Measurements from ENCODE around the gene THAP5.
"Not testable (repeated sequence)": the region's sequence is repeated elsewhere in the genome, so short reads cannot be mapped to it uniquely, and the experiment has no call there.

THAP5 gene

GRCh38 chr7:108584211-108584610, 14.7 kb upstream of the THAP5 start:
- no peak for DNase-seq

GRCh38 chr7:108581655-108582491, 12.4 kb upstream of the THAP5 start:
- no peak for DNase-seq

- no peak for DNase-seq
Measured at GRCh38 chr7:108580298-108580697, 10.8 kb upstream of the THAP5 start.

GRCh38 chr7:108578937-108579336, 9.4 kb upstream of the THAP5 start:
- no peak for DNase-seq

GRCh38 chr7:108576116-108576515, 6.6 kb upstream of the THAP5 start:
- no peak for DNase-seq

GRCh38 chr7:108575156-108575555, 5.7 kb upstream of the THAP5 start:
- no peak for DNase-seq

GRCh38 chr7:108572480-108572879, 3.0 kb upstream of the THAP5 start:
- no peak for DNase-seq

- DNase-seq = no peak
Measured at GRCh38 chr7:108570146-108570755, 745 bp upstream of the THAP5 start.

- no peak for DNase-seq
Measured at GRCh38 chr7:108568801-108569380, 615 bp downstream of the THAP5 start.

- DNase-seq = no peak
Measured at GRCh38 chr7:108565987-108566386, 3.5 kb downstream of the THAP5 start.

GRCh38 chr7:108561047-108561619, 8.4 kb downstream of the THAP5 start:
- no peak for DNase-seq

GRCh38 chr7:108559253-108559652, 10.3 kb downstream of the THAP5 start:
- no peak for DNase-seq

GRCh38 chr7:108557617-108558016, 11.9 kb downstream of the THAP5 start:
- no peak for DNase-seq

- no peak for DNase-seq
Measured at GRCh38 chr7:108557191-108557590, 12.3 kb downstream of the THAP5 start.

GRCh38 chr7:108556665-108557064, 12.8 kb downstream of the THAP5 start:
- DNase-seq = not testable (repeated sequence)

- DNase-seq = not testable (repeated sequence)
Measured at GRCh38 chr7:108548141-108548896, 21.2 kb downstream of the THAP5 start.

- no peak for DNase-seq
Measured at GRCh38 chr7:108541478-108541877, 28.0 kb downstream of the THAP5 start.

- not testable (repeated sequence) for DNase-seq
Measured at GRCh38 chr7:108538685-108539084, 30.8 kb downstream of the THAP5 start.

- DNase-seq = not testable (repeated sequence)
Measured at GRCh38 chr7:108538236-108538635, 31.3 kb downstream of the THAP5 start.

GRCh38 chr7:108537229-108537628, 32.3 kb downstream of the THAP5 start:
- no peak for DNase-seq

- DNase-seq = no peak
Measured at GRCh38 chr7:108535744-108536143, 33.8 kb downstream of the THAP5 start.

GRCh38 chr7:108535257-108535656, 34.2 kb downstream of the THAP5 start:
- no peak for DNase-seq

GRCh38 chr7:108533712-108534111, 35.8 kb downstream of the THAP5 start:
- no peak for DNase-seq

Data from NCI-H1048 (cell line).